ENCODE results near the gene KIRREL3. TPM values are rescaled to one million over a fixed set of nuclear protein-coding genes. Genes with fewer than 3 reads are reported as not detected.

Gene KIRREL3
- total RNA-seq, 5 donors from 2014 or later (not counting 1 experiment from before 2014, with no cell fraction given), result not detected

- Mint-ChIP-seq H3K36me3 (no peaks in the 10 kb centered on the region), H3K27me3 (peaks cover 14 to 18% of the 10 kb centered on the region in 2 donors), H3K9me3 (no peaks in the 10 kb centered on the region), H3K4me3 (no peak overlapping the region), H3K27ac (no peak overlapping the region), H3K4me1 (no peaks in the 10 kb centered on the region)
- ChIA-PET POLR2A (no interaction called here), CTCF (no interaction called here)
- ATAC-seq (replicated peaks in 1 of 4) (no peak), DNase-seq (no peak)
- WGBS (ENCODE audit: insufficient coverage), result 83% methylated on average over 3 of the region's 3 CpGs
- Histone ChIP-seq H3K4me3 (ENCODE audit: control insufficient read depth in 1 of 2, extremely low read depth in 1 of 2, low read length in 1 of 2) (no peak overlapping the region), H3K9me3 (no peaks in the 10 kb centered on the region), H3K27ac (ENCODE audit: low read length) (no peak overlapping the region), H3K36me3 (ENCODE audit: control insufficient read depth in 2 of 2, extremely low read depth in 1 of 2, insufficient read depth in 1 of 2, low read length in 1 of 2) (no peaks in the 10 kb centered on the region), H3K4me1 (ENCODE audit: control insufficient read depth in 1 of 2, extremely low read depth in 1 of 2, insufficient read depth in 2 of 2, low read length in 2 of 2) (no peaks in the 10 kb centered on the region), H3K27me3 (replicated peaks in 1 of 2; ENCODE audit: control insufficient read depth in 2 of 2, extremely low read depth in 1 of 2, insufficient read depth in 2 of 2, low read length in 1 of 2) (peaks cover 0 to 10% of the 10 kb centered on the region in 2 experiments)
Observed at GRCh38 chr11:126719740-126720139, 280.8 kb downstream of the KIRREL3 start.

- Mint-ChIP-seq H3K27me3 (peaks cover 22 to 25% of the 10 kb centered on the region in 2 donors), H3K36me3 (no peaks in the 10 kb centered on the region), H3K27ac (no peak overlapping the region), H3K4me1 (no peaks in the 10 kb centered on the region), H3K4me3 (no peak overlapping the region), H3K9me3 (no peaks in the 10 kb centered on the region)
- Histone ChIP-seq H3K36me3 (ENCODE audit: control insufficient read depth in 2 of 2, extremely low read depth in 1 of 2, insufficient read depth in 1 of 2, low read length in 1 of 2) (no peaks in the 10 kb centered on the region), H3K4me1 (ENCODE audit: control insufficient read depth in 1 of 2, extremely low read depth in 1 of 2, insufficient read depth in 2 of 2, low read length in 2 of 2) (no peaks in the 10 kb centered on the region), H3K27me3 (replicated peaks in 1 of 2; ENCODE audit: control insufficient read depth in 2 of 2, extremely low read depth in 1 of 2, insufficient read depth in 2 of 2, low read length in 1 of 2) (peaks cover 0 to 23% of the 10 kb centered on the region in 2 experiments), H3K9me3 (no peaks in the 10 kb centered on the region), H3K27ac (ENCODE audit: low read length) (no peak overlapping the region), H3K4me3 (ENCODE audit: control insufficient read depth in 1 of 2, extremely low read depth in 1 of 2, low read length in 1 of 2) (no peak overlapping the region)
- no CpG with 5 or more reads among the region's 3 CpGs for WGBS (ENCODE audit: insufficient coverage)
- DNase-seq (no peak), ATAC-seq (replicated peaks in 1 of 4) (no peak)
- CTCF ChIA-PET, result no interaction called here
- POLR2A ChIA-PET, result no interaction called here
Observed at GRCh38 chr11:126718276-126718675, 282.3 kb downstream of the KIRREL3 start.

- no peaks in the 10 kb centered on the region for H3K36me3 Mint-ChIP-seq
- WGBS (ENCODE audit: insufficient coverage), result no CpG with 5 or more reads among the region's 4 CpGs
- DNase-seq, result peak in 9 of 35 experiments; percentile 1 to 43 (median 7)
- H3K27ac ChIP-seq (ENCODE audit: low read length), result no peak overlapping the region
- H3K4me3 Mint-ChIP-seq, result no peak overlapping the region
- no peaks in the 10 kb centered on the region for H3K9me3 ChIP-seq
- no peaks in the 10 kb centered on the region for H3K4me1 Mint-ChIP-seq
- no peaks in the 10 kb centered on the region for H3K9me3 Mint-ChIP-seq
- no peak overlapping the region for H3K4me3 ChIP-seq (ENCODE audit: control insufficient read depth in 1 of 2, extremely low read depth in 1 of 2, low read length in 1 of 2)
- no peak for ATAC-seq (replicated peaks in 1 of 4)
- ChIA-PET POLR2A (no interaction called here), CTCF (interaction anchor here (0.5 to 1.2 kb wide), 3 partner anchors 10 to 131 kb away, joined by 3 to 7 read pairs (median 6); no protein-coding TSS in a partner anchor)
- H3K27ac Mint-ChIP-seq, result no peak overlapping the region
- H3K36me3 ChIP-seq (ENCODE audit: control insufficient read depth in 2 of 2, extremely low read depth in 1 of 2, insufficient read depth in 1 of 2, low read length in 1 of 2), result no peaks in the 10 kb centered on the region
- H3K4me1 ChIP-seq (ENCODE audit: control insufficient read depth in 1 of 2, extremely low read depth in 1 of 2, insufficient read depth in 2 of 2, low read length in 2 of 2), result no peaks in the 10 kb centered on the region
- peaks cover 28 to 35% of the 10 kb centered on the region in 2 donors for H3K27me3 Mint-ChIP-seq
- H3K27me3 ChIP-seq (replicated peaks in 1 of 2; ENCODE audit: control insufficient read depth in 2 of 2, extremely low read depth in 1 of 2, insufficient read depth in 2 of 2, low read length in 1 of 2), result peaks cover 0 to 39% of the 10 kb centered on the region in 2 experiments
Observed at GRCh38 chr11:126716456-126717083, 284.0 kb downstream of the KIRREL3 start.

- H3K9me3 ChIP-seq, result no peaks in the 10 kb centered on the region
- H3K4me3 ChIP-seq (ENCODE audit: control insufficient read depth in 1 of 2, extremely low read depth in 1 of 2, low read length in 1 of 2), result no peak overlapping the region
- ChIA-PET POLR2A (no interaction called here), CTCF (no interaction called here)
- H3K36me3 Mint-ChIP-seq, result no peaks in the 10 kb centered on the region
- no peak for DNase-seq
- peaks cover 0 to 37% of the 10 kb centered on the region in 2 experiments for H3K27me3 ChIP-seq (replicated peaks in 1 of 2; ENCODE audit: control insufficient read depth in 2 of 2, extremely low read depth in 1 of 2, insufficient read depth in 2 of 2, low read length in 1 of 2)
- WGBS (ENCODE audit: insufficient coverage), result 73% methylated on average over 3 of the region's 6 CpGs
- H3K4me3 Mint-ChIP-seq, result no peak overlapping the region
- no peak overlapping the region for H3K27ac Mint-ChIP-seq
- ATAC-seq (replicated peaks in 1 of 4), result no peak
- H3K4me1 Mint-ChIP-seq, result no peaks in the 10 kb centered on the region
- peaks cover 16 to 40% of the 10 kb centered on the region in 2 donors for H3K27me3 Mint-ChIP-seq
- H3K4me1 ChIP-seq (ENCODE audit: control insufficient read depth in 1 of 2, extremely low read depth in 1 of 2, insufficient read depth in 2 of 2, low read length in 2 of 2), result no peaks in the 10 kb centered on the region
- H3K9me3 Mint-ChIP-seq, result no peaks in the 10 kb centered on the region
- H3K36me3 ChIP-seq (ENCODE audit: control insufficient read depth in 2 of 2, extremely low read depth in 1 of 2, insufficient read depth in 1 of 2, low read length in 1 of 2), result no peaks in the 10 kb centered on the region
- H3K27ac ChIP-seq (ENCODE audit: low read length), result no peak overlapping the region
Observed at GRCh38 chr11:126713806-126714205, 286.8 kb downstream of the KIRREL3 start.

DNA sequence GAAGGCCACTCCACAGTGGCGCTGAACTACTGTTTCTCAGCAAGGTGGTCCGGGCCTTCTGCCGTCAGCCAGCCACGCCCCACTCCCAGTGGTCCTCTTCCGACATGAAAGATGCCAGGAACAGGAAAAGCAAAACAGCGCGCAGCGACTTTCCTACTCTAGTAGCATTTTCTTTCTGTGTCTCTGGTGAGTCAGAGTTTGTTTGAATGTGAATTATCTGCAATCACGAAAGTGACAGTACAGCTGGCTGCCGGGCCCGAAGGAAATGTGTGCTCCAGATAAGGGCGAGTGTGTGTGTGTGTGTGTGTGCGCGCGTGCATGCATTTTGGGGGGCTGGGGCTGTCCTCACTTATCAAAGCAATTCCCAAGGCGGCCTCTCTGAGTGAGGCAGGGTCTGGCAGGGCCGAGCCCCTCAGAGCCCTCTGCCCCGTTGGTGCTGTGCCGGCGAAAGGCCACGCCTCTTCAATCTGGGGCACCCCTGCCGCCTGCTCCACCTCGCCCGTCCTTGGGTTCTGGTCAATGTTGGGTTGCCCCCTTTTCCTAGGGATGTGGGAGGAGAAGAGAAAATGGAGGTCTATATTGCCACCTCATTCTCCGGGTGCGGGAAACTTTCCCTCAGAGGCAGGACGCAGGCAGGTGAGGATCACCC lies 288.5 kb downstream of the KIRREL3 start:
- ATAC-seq (replicated peaks in 1 of 4) (no peak), DNase-seq (no peak)
- Mint-ChIP-seq H3K27ac (no peak overlapping the region), H3K27me3 (peaks cover 19 to 41% of the 10 kb centered on the region in 2 donors), H3K4me1 (no peaks in the 10 kb centered on the region), H3K4me3 (no peak overlapping the region), H3K36me3 (no peaks in the 10 kb centered on the region), H3K9me3 (no peaks in the 10 kb centered on the region)
- 46% methylated on average over 24 of the region's 27 CpGs for WGBS (ENCODE audit: insufficient coverage)
- ChIA-PET POLR2A (no interaction called here), CTCF (no interaction called here)
- Histone ChIP-seq H3K9me3 (no peaks in the 10 kb centered on the region), H3K27me3 (replicated peaks in 1 of 2; ENCODE audit: control insufficient read depth in 2 of 2, extremely low read depth in 1 of 2, insufficient read depth in 2 of 2, low read length in 1 of 2) (peaks cover 0 to 35% of the 10 kb centered on the region in 2 experiments), H3K4me3 (ENCODE audit: control insufficient read depth in 1 of 2, extremely low read depth in 1 of 2, low read length in 1 of 2) (no peak overlapping the region), H3K4me1 (ENCODE audit: control insufficient read depth in 1 of 2, extremely low read depth in 1 of 2, insufficient read depth in 2 of 2, low read length in 2 of 2) (no peaks in the 10 kb centered on the region), H3K27ac (ENCODE audit: low read length) (no peak overlapping the region), H3K36me3 (ENCODE audit: control insufficient read depth in 2 of 2, extremely low read depth in 1 of 2, insufficient read depth in 1 of 2, low read length in 1 of 2) (no peaks in the 10 kb centered on the region)

- no peak for ATAC-seq (replicated peaks in 1 of 4)
- H3K4me3 Mint-ChIP-seq, result no peak overlapping the region
Observed at GRCh38 chr11:126710804-126711399, 289.7 kb downstream of the KIRREL3 start.

More at GRCh38 chr11:126710804-126711399, 289.7 kb downstream of the KIRREL3 start:
- H3K27ac Mint-ChIP-seq, result no peak overlapping the region
- Histone ChIP-seq H3K27me3 (replicated peaks in 1 of 2; ENCODE audit: control insufficient read depth in 2 of 2, extremely low read depth in 1 of 2, insufficient read depth in 2 of 2, low read length in 1 of 2) (peaks cover 0 to 35% of the 10 kb centered on the region in 2 experiments), H3K27ac (ENCODE audit: low read length) (no peak overlapping the region), H3K4me3 (ENCODE audit: control insufficient read depth in 1 of 2, extremely low read depth in 1 of 2, low read length in 1 of 2) (no peak overlapping the region), H3K36me3 (ENCODE audit: control insufficient read depth in 2 of 2, extremely low read depth in 1 of 2, insufficient read depth in 1 of 2, low read length in 1 of 2) (no peaks in the 10 kb centered on the region), H3K9me3 (no peaks in the 10 kb centered on the region), H3K4me1 (ENCODE audit: control insufficient read depth in 1 of 2, extremely low read depth in 1 of 2, insufficient read depth in 2 of 2, low read length in 2 of 2) (no peaks in the 10 kb centered on the region)
- H3K9me3 Mint-ChIP-seq, result no peaks in the 10 kb centered on the region
- DNase-seq, result no peak
- H3K36me3 Mint-ChIP-seq, result no peaks in the 10 kb centered on the region
- ChIA-PET CTCF (no interaction called here), POLR2A (interaction anchor here in 1 of 2 donors (0.6 kb wide), 1 partner anchor 40 kb away, joined by 3 read pairs; no protein-coding TSS in a partner anchor)
- no CpG with 5 or more reads among the region's 4 CpGs for WGBS (ENCODE audit: insufficient coverage)
- peaks cover 19 to 41% of the 10 kb centered on the region in 2 donors for H3K27me3 Mint-ChIP-seq
- no peaks in the 10 kb centered on the region for H3K4me1 Mint-ChIP-seq
